Right lobe of liver (tissue), 4 donors: ENCODE results near the gene PGAM5.

Experiments
- CTCF ChIP-seq, 4 donors: fragments of 200-600 bp in 3 of 4; fragments of 450-650 bp in 1 of 4; IDR thresholded peaks; one replicate each; pipeline versions ENCODE4 v1.5.1 to v1.8.0; 2016 to 2022; ENCODE audit warnings: antibody characterized with exemption in 4 of 4, mild to moderate bottlenecking in 2 of 4
- POLR2A ChIP-seq: fragments of 450-650 bp; IDR thresholded peaks from one replicate; pipeline ENCODE4 v1.6.1; 2017; ENCODE audit warnings: antibody characterized with exemption, mild to moderate bottlenecking
- donor health status: DM: no; HTN: no; CAD: no.
- donor health status: DM: no; HTN: no; CAD: no.
- donor health status: DM: no; HTN: yes; CAD: no.

- no peak for TF ChIP-seq CTCF (IDR thresholded peaks at IDR 0.05)
- TF ChIP-seq POLR2A = no peak
Measured at GRCh38 chr12:132765361-132765760, 54.7 kb downstream of the PGAM5 start.
